ENCODE results near the gene ZNF236. TPM values are rescaled to one million over a fixed set of nuclear protein-coding genes. Genes with fewer than 3 reads are reported as not detected.
"Not testable (repeated sequence)": the region's sequence is repeated elsewhere in the genome, so short reads cannot be mapped to it uniquely, and the experiment has no call there.

Gene ZNF236
- total RNA-seq, 1 donor from 2014 or later = 21.0 TPM

- peaks cover 5% of the 10 kb centered on the region for H3K36me3 Mint-ChIP-seq (ENCODE audit: unreplicated experiment)
- no peak for TF ChIP-seq CTCF (IDR thresholded peaks at IDR 0.05; ENCODE audit: partially characterized antibody, unreplicated experiment)
- H3K27ac Mint-ChIP-seq (ENCODE audit: unreplicated experiment) = no peak overlapping the region
- H3K27me3 Mint-ChIP-seq (ENCODE audit: unreplicated experiment) = peaks cover 2% of the 10 kb centered on the region
- H3K4me3 Mint-ChIP-seq (ENCODE audit: unreplicated experiment) = no peak overlapping the region
- no peak for DNase-seq
- H3K9me3 Mint-ChIP-seq (ENCODE audit: unreplicated experiment) = no peaks in the 10 kb centered on the region
- H3K4me1 Mint-ChIP-seq (ENCODE audit: low read depth, unreplicated experiment) = no peaks in the 10 kb centered on the region
Measured at GRCh38 chr18:76936877-76937276, 114.5 kb downstream of the ZNF236 start.

- no peaks in the 10 kb centered on the region for H3K27me3 Mint-ChIP-seq (ENCODE audit: unreplicated experiment)
- no peak for TF ChIP-seq CTCF (IDR thresholded peaks at IDR 0.05; ENCODE audit: partially characterized antibody, unreplicated experiment)
- H3K36me3 Mint-ChIP-seq (ENCODE audit: unreplicated experiment) = peaks cover 3% of the 10 kb centered on the region
- H3K4me1 Mint-ChIP-seq (ENCODE audit: low read depth, unreplicated experiment) = no peaks in the 10 kb centered on the region
- H3K4me3 Mint-ChIP-seq (ENCODE audit: unreplicated experiment) = no peak overlapping the region
- H3K27ac Mint-ChIP-seq (ENCODE audit: unreplicated experiment) = no peak overlapping the region
- no peak for DNase-seq
- H3K9me3 Mint-ChIP-seq (ENCODE audit: unreplicated experiment) = no peaks in the 10 kb centered on the region
Measured at GRCh38 chr18:76937597-76937996, 115.2 kb downstream of the ZNF236 start.

GRCh38 chr18:76938619-76939018 lies 116.3 kb downstream of the ZNF236 start:
- Mint-ChIP-seq H3K4me1 (ENCODE audit: low read depth, unreplicated experiment) (peaks cover under 1% of the 10 kb centered on the region), H3K36me3 (ENCODE audit: unreplicated experiment) (no peaks in the 10 kb centered on the region), H3K9me3 (ENCODE audit: unreplicated experiment) (no peaks in the 10 kb centered on the region), H3K27ac (ENCODE audit: unreplicated experiment) (no peak overlapping the region), H3K27me3 (ENCODE audit: unreplicated experiment) (no peaks in the 10 kb centered on the region), H3K4me3 (ENCODE audit: unreplicated experiment) (no peak overlapping the region)
- no peak for TF ChIP-seq CTCF (IDR thresholded peaks at IDR 0.05; ENCODE audit: partially characterized antibody, unreplicated experiment)
- peak; percentile 68 for DNase-seq

GRCh38 chr18:76941284-76941683 lies 118.9 kb downstream of the ZNF236 start:
- no peak overlapping the region for H3K4me3 Mint-ChIP-seq (ENCODE audit: unreplicated experiment)
- no peak for TF ChIP-seq CTCF (IDR thresholded peaks at IDR 0.05; ENCODE audit: partially characterized antibody, unreplicated experiment)
- peaks cover 5% of the 10 kb centered on the region for H3K9me3 Mint-ChIP-seq (ENCODE audit: unreplicated experiment)
- H3K4me1 Mint-ChIP-seq (ENCODE audit: low read depth, unreplicated experiment) = peaks cover 3% of the 10 kb centered on the region
- no peak overlapping the region for H3K27ac Mint-ChIP-seq (ENCODE audit: unreplicated experiment)
- no peak for DNase-seq
- peaks cover 7% of the 10 kb centered on the region for H3K36me3 Mint-ChIP-seq (ENCODE audit: unreplicated experiment)
- peaks cover 3% of the 10 kb centered on the region for H3K27me3 Mint-ChIP-seq (ENCODE audit: unreplicated experiment)

- Mint-ChIP-seq H3K27ac (ENCODE audit: unreplicated experiment) (peak overlapping the region; percentile 16), H3K4me3 (ENCODE audit: unreplicated experiment) (no peak overlapping the region), H3K36me3 (ENCODE audit: unreplicated experiment) (peaks cover 31% of the 10 kb centered on the region), H3K4me1 (ENCODE audit: low read depth, unreplicated experiment) (peaks cover 3% of the 10 kb centered on the region), H3K27me3 (ENCODE audit: unreplicated experiment) (peaks cover 3% of the 10 kb centered on the region), H3K9me3 (ENCODE audit: unreplicated experiment) (peaks cover 7% of the 10 kb centered on the region)
- no peak for TF ChIP-seq CTCF (IDR thresholded peaks at IDR 0.05; ENCODE audit: partially characterized antibody, unreplicated experiment)
- DNase-seq = peak; percentile 58
Measured at GRCh38 chr18:76943542-76944339, 121.4 kb downstream of the ZNF236 start.

GRCh38 chr18:76944346-76944745 lies 122.0 kb downstream of the ZNF236 start:
- H3K36me3 Mint-ChIP-seq (ENCODE audit: unreplicated experiment) = peaks cover 31% of the 10 kb centered on the region
- H3K4me3 Mint-ChIP-seq (ENCODE audit: unreplicated experiment); H3K27ac Mint-ChIP-seq (ENCODE audit: unreplicated experiment); H3K4me1 Mint-ChIP-seq (ENCODE audit: low read depth, unreplicated experiment); H3K27me3 Mint-ChIP-seq (ENCODE audit: unreplicated experiment); DNase-seq; H3K9me3 Mint-ChIP-seq (ENCODE audit: unreplicated experiment): not testable (repeated sequence)
